ENCODE measurements around the gene SLC24A3. TPM values are rescaled to one million over a fixed set of nuclear protein-coding genes. Genes with fewer than 3 reads are reported as not detected.

SLC24A3 gene
- total RNA-seq, 1 donor from 2014 or later: 0.21 TPM

- H3K4me1 ChIP-seq: no peaks in the 10 kb centered on the region
- H3K27ac ChIP-seq: no peak overlapping the region
- Mint-ChIP-seq H3K9me3 (no peaks in the 10 kb centered on the region), H3K4me3 (no peak overlapping the region), H3K27ac (no peak overlapping the region), H3K27me3 (ENCODE audit: insufficient read depth, low read depth) (peaks cover 3% of the 10 kb centered on the region), H3K36me3 (no peaks in the 10 kb centered on the region), H3K4me1 (no peaks in the 10 kb centered on the region)
- H3F3A ChIP-seq (ENCODE audit: low read depth): no peaks in the 10 kb centered on the region
- DNase-seq (ENCODE audit: low spot score): no peak
- H3K9ac ChIP-seq: no peak overlapping the region
- H3K36me3 ChIP-seq: no peaks in the 10 kb centered on the region
- no peak for TF ChIP-seq EZH2phosphoT487 (IDR thresholded peaks at IDR 0.05)
- TF ChIP-seq, protein P1, sequence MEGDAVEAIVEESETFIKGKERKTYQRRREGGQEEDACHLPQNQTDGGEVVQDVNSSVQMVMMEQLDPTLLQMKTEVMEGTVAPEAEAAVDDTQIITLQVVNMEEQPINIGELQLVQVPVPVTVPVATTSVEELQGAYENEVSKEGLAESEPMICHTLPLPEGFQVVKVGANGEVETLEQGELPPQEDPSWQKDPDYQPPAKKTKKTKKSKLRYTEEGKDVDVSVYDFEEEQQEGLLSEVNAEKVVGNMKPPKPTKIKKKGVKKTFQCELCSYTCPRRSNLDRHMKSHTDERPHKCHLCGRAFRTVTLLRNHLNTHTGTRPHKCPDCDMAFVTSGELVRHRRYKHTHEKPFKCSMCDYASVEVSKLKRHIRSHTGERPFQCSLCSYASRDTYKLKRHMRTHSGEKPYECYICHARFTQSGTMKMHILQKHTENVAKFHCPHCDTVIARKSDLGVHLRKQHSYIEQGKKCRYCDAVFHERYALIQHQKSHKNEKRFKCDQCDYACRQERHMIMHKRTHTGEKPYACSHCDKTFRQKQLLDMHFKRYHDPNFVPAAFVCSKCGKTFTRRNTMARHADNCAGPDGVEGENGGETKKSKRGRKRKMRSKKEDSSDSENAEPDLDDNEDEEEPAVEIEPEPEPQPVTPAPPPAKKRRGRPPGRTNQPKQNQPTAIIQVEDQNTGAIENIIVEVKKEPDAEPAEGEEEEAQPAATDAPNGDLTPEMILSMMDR (IDR thresholded peaks at IDR 0.05): no peak
- no peak for TF ChIP-seq EZH2 (IDR thresholded peaks at IDR 0.05)
- no peaks in the 10 kb centered on the region for H4K20me1 ChIP-seq (ENCODE audit: low read depth)
- H3K27me3 ChIP-seq: no peaks in the 10 kb centered on the region
- H3K4me2 ChIP-seq: no peak overlapping the region
- no peaks in the 10 kb centered on the region for H3K79me2 ChIP-seq (ENCODE audit: low read depth)
- H3K4me3 ChIP-seq: no peak overlapping the region
- no peaks in the 10 kb centered on the region for H3K9me3 ChIP-seq (ENCODE audit: low read depth)
- no peak overlapping the region for H2AFZ ChIP-seq (replicated peaks)
Observed at GRCh38 chr20:19283490-19284025, 71.1 kb downstream of the SLC24A3 start.

GRCh38 chr20:19284400-19285178 is 72.1 kb downstream of the SLC24A3 start:
- Histone ChIP-seq H3K79me2 (ENCODE audit: low read depth) (no peaks in the 10 kb centered on the region), H4K20me1 (ENCODE audit: low read depth) (no peaks in the 10 kb centered on the region), H3K4me1 (no peaks in the 10 kb centered on the region), H3K27me3 (no peaks in the 10 kb centered on the region), H3K9me3 (ENCODE audit: low read depth) (no peaks in the 10 kb centered on the region), H3F3A (ENCODE audit: low read depth) (no peaks in the 10 kb centered on the region), H3K4me2 (no peak overlapping the region), H3K4me3 (no peak overlapping the region), H3K36me3 (no peaks in the 10 kb centered on the region), H2AFZ (replicated peaks) (no peak overlapping the region), H3K9ac (no peak overlapping the region), H3K27ac (no peak overlapping the region)
- Mint-ChIP-seq H3K4me3 (no peak overlapping the region), H3K4me1 (no peaks in the 10 kb centered on the region), H3K27me3 (ENCODE audit: insufficient read depth, low read depth) (peaks cover 4% of the 10 kb centered on the region), H3K27ac (no peak overlapping the region), H3K36me3 (no peaks in the 10 kb centered on the region), H3K9me3 (no peaks in the 10 kb centered on the region)
- TF ChIP-seq EZH2phosphoT487 (IDR thresholded peaks at IDR 0.05): no peak
- DNase-seq (ENCODE audit: low spot score): no peak

DNA sequence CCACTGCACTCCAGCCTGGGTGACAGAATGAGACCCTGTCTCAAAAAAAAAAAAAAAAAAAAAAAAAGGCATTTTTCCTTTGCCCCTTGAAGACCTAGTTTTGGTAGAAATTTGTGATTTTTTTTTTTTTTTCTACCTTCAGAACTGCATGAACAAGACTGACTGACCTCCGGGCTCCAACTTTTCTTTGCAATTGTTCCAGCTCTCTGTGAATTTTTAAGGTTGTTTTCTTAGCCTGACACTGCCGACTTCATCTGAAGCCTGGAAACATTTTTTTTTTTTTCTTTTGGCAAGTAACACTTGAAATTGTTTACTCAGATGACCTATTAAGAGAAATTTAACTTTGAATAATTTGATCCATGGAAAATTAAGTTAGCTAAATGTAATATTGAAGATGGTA is 73.0 kb downstream of the SLC24A3 start:
- DNase-seq (ENCODE audit: low spot score): no peak
- Histone ChIP-seq H3F3A (ENCODE audit: low read depth) (no peaks in the 10 kb centered on the region), H3K36me3 (no peaks in the 10 kb centered on the region), H3K9ac (no peak overlapping the region), H3K9me3 (ENCODE audit: low read depth) (no peaks in the 10 kb centered on the region), H3K4me3 (no peak overlapping the region), H4K20me1 (ENCODE audit: low read depth) (no peaks in the 10 kb centered on the region), H3K4me2 (no peak overlapping the region), H2AFZ (replicated peaks) (no peak overlapping the region), H3K27me3 (no peaks in the 10 kb centered on the region), H3K79me2 (ENCODE audit: low read depth) (no peaks in the 10 kb centered on the region), H3K27ac (no peak overlapping the region), H3K4me1 (no peaks in the 10 kb centered on the region)
- H3K27me3 Mint-ChIP-seq (ENCODE audit: insufficient read depth, low read depth): peaks cover 2% of the 10 kb centered on the region
- TF ChIP-seq, protein P1 (IDR thresholded peaks at IDR 0.05): no peak
- no peak for TF ChIP-seq EZH2 (IDR thresholded peaks at IDR 0.05)
- no peak for TF ChIP-seq EZH2phosphoT487 (IDR thresholded peaks at IDR 0.05)
- no peak overlapping the region for H3K4me3 Mint-ChIP-seq
- no peaks in the 10 kb centered on the region for H3K9me3 Mint-ChIP-seq
- no peak overlapping the region for H3K27ac Mint-ChIP-seq
- H3K4me1 Mint-ChIP-seq: no peaks in the 10 kb centered on the region
- no peaks in the 10 kb centered on the region for H3K36me3 Mint-ChIP-seq

DNA sequence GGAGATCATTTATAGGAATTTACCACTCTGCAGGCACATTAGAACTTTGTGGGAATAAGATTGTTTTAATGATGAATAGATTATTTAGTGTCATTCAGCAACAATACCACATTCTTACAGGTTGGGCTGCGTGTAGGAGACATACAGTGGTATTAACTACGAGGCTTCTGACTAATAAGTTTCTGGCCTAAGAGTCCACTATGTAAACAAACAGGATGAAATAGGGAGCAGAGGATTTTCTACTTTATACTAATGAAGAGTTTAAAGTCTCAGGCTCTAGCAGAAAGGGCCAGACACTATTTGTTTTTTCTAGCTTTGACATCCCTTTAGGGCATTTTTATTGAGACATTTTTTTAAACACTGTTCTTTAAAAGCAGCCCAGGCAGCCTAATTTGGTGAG is 75.6 kb downstream of the SLC24A3 start:
- Histone ChIP-seq H3F3A (ENCODE audit: low read depth) (no peaks in the 10 kb centered on the region), H3K36me3 (no peaks in the 10 kb centered on the region), H3K27ac (no peak overlapping the region), H3K79me2 (ENCODE audit: low read depth) (no peaks in the 10 kb centered on the region), H3K4me2 (no peak overlapping the region), H3K4me3 (no peak overlapping the region), H4K20me1 (ENCODE audit: low read depth) (no peaks in the 10 kb centered on the region), H2AFZ (replicated peaks) (no peak overlapping the region), H3K4me1 (no peaks in the 10 kb centered on the region), H3K9me3 (ENCODE audit: low read depth) (no peaks in the 10 kb centered on the region), H3K27me3 (no peaks in the 10 kb centered on the region), H3K9ac (no peak overlapping the region)
- Mint-ChIP-seq H3K4me3 (no peak overlapping the region), H3K9me3 (no peaks in the 10 kb centered on the region), H3K27ac (no peak overlapping the region), H3K4me1 (no peaks in the 10 kb centered on the region), H3K36me3 (no peaks in the 10 kb centered on the region), H3K27me3 (ENCODE audit: insufficient read depth, low read depth) (peaks cover 2% of the 10 kb centered on the region)
- TF ChIP-seq EZH2phosphoT487 (IDR thresholded peaks at IDR 0.05): no peak
- TF ChIP-seq, protein P1 (IDR thresholded peaks at IDR 0.05): no peak
- TF ChIP-seq EZH2 (IDR thresholded peaks at IDR 0.05): no peak
- no peak for DNase-seq (ENCODE audit: low spot score)
